GM10248 (cell line): ENCODE results near the gene RNGTT.

ENCODE experiments used
- CTCF ChIA-PET: fragments of 300-600 bp; sonication (Branson Sonifier 250); formaldehyde crosslinking; extraction: SDS; loops from one replicate; lab custom pipeline; 2021; ENCODE audit warnings: antibody characterized with exemption; lab: Yijun Ruan, JAX
- POLR2A ChIA-PET: fragments of 350-650 bp; sonication (Branson Sonifier 250); formaldehyde crosslinking; extraction: SDS; loops from one replicate; lab custom pipeline; 2020; ENCODE audit warnings: antibody characterized with exemption; lab: Yijun Ruan, JAX
- DNase-seq: peaks from one replicate; pipeline ENCODE4 v3.0.0; 2012; ENCODE audit errors: extremely low spot score
- TF ChIP-seq, protein P1 (sequence below): IDR thresholded peaks from 2 replicates; pipeline ENCODE4 v1.5.1; 2012; ENCODE audit warnings: mild to moderate bottlenecking, low read depth; ENCODE audit errors: extremely low read depth, missing control alignments, control extremely low read depth

Gene RNGTT

DNA sequence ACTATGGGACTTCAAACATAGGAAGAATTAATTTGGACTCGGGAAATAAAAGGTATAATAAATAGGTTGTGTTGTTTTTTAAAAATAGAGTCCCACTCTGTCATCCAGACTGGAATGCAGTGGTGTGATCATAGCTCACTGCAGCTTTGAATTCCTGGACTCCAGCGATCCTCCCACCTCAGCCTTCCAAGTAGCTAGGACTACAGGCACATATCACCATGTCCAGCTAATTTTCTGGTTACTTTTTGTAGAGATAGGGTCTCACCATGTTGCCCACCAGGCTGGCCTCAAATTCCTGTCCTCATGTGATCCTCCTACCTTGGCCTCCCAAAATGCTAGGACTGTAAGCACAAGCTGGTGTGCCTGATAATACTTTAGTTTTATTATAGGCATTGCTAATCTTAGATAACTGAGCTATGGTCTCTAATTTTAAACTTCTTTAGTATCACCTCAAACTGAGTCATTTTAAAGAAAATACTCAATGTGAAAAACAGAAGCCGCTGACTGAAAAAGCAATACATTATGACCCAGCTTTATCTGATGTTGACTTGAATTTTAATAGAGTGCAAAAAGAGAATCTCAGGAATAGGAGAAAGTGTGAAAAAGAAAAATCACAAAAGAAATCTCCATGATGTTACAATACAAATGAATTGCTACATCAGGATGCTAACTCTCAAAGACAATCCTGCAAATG is 251.0 kb downstream of the RNGTT start:
- POLR2A ChIA-PET, result interaction anchor here (0.6 kb wide), 1 partner anchor 364 kb away, joined by 6 read pairs; no protein-coding TSS in a partner anchor
- TF ChIP-seq, protein P1, sequence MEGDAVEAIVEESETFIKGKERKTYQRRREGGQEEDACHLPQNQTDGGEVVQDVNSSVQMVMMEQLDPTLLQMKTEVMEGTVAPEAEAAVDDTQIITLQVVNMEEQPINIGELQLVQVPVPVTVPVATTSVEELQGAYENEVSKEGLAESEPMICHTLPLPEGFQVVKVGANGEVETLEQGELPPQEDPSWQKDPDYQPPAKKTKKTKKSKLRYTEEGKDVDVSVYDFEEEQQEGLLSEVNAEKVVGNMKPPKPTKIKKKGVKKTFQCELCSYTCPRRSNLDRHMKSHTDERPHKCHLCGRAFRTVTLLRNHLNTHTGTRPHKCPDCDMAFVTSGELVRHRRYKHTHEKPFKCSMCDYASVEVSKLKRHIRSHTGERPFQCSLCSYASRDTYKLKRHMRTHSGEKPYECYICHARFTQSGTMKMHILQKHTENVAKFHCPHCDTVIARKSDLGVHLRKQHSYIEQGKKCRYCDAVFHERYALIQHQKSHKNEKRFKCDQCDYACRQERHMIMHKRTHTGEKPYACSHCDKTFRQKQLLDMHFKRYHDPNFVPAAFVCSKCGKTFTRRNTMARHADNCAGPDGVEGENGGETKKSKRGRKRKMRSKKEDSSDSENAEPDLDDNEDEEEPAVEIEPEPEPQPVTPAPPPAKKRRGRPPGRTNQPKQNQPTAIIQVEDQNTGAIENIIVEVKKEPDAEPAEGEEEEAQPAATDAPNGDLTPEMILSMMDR, result no peak
- CTCF ChIA-PET, result interaction anchor here (1.2 to 1.9 kb wide), 2 partner anchors 10 to 50 kb away, joined by 3 to 8 read pairs; no protein-coding TSS in a partner anchor
- DNase-seq, result no peak

DNA sequence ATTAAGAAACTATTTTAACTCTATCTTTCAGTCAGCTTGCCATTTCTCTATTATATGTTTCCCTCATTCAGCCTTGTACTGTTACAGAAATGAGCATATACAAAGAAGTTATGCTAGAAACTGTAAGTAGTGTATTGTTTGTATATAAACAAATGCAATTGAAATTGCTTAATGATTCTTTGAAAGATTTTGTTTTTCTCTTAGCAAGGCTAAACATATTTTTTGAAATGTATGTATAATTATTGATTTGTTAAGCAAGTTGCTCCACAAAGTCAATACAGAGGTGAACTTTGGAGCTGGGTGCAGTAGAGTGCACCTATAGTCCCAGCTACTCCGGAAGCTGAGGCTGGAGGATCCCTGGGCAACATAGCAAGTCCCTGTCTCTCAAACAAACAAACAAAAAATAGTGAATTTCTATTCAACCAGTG is 253.6 kb downstream of the RNGTT start:
- POLR2A ChIA-PET, result no interaction called here

GRCh38 chr6:88708197-88708744 is 255.1 kb downstream of the RNGTT start:
- no peak for DNase-seq
- TF ChIP-seq, protein P1, result no peak
- ChIA-PET CTCF (interaction anchor here (1.0 to 2.7 kb wide), 3 partner anchors 9 to 67 kb away, joined by 3 to 8 read pairs (median 5); no protein-coding TSS in a partner anchor), POLR2A (no interaction called here)

More for the DNA sequence above, 253.6 kb downstream of the RNGTT start:
- no peak for DNase-seq
- TF ChIP-seq, protein P1, result no peak
- CTCF ChIA-PET, result interaction anchor here (0.8 to 2.7 kb wide), 5 partner anchors 8 to 51 kb away, joined by 3 to 8 read pairs (median 4); no protein-coding TSS in a partner anchor

DNA sequence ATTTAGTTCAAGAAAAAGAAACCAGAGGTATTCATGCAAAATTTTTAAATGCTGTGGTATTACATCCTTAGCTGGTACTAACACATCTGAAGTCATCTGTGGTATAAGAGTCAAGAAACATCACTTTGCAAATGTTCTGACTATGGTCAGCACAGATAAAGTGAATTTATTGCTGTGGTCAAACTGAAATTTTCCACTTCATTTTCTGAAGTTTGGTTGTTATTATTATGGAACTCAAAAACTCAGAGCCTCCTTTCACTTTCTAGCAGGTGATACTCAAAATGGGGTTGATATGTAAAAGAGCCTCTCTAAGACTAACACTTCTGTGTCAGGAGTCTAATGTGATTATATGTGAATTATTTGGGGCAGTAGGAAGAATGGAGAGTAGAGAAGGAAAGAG is 257.8 kb downstream of the RNGTT start:
- TF ChIP-seq, protein P1, result no peak
- peak; percentile 42 for DNase-seq
- ChIA-PET POLR2A (no interaction called here), CTCF (no interaction called here)

- TF ChIP-seq, protein P1, result no peak
- DNase-seq, result no peak
- POLR2A ChIA-PET, result no interaction called here
- CTCF ChIA-PET, result no interaction called here
These were observed 258.4 kb downstream of the RNGTT start for GRCh38 chr6:88704980-88705379.

DNA sequence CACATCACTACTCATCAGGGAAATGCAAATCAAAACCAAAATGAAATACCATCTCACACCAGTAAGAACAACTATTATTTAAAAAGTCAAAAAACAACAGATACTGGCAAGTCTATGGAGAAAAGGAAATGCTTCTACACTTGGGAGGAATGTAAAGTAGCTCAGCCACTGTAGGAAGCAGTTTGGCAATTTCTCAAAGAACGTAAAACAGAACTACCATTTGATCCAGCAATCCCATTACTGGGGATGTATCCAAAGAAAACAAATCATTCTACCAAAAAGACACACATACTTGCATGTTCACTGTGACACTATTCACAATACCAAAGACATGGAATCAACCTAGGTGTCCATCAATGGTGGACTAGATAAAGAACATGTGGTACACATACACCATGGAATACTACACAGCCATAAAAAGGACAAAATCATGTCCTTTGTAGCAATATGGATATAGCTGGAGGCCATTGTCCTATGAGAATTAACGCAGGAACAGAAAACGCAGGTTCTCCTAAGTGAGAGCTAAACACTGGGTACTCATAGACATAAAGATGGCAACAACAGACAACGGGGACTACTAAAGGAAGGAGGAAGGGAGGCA is 260.4 kb downstream of the RNGTT start:
- ChIA-PET POLR2A (no interaction called here), CTCF (interaction anchor here (1.8 kb wide), 1 partner anchor 9 kb away, joined by 8 read pairs; no protein-coding TSS in a partner anchor)
- TF ChIP-seq, protein P1, result no peak
- DNase-seq, result no peak
